Activated CD4-positive, alpha-beta T cell treated with anti-CD3 and anti-CD28 coated beads for 24 hours (primary cell): ENCODE results near the gene OGA.
"Not testable (repeated sequence)": the region's sequence is repeated elsewhere in the genome, so short reads cannot be mapped to it uniquely, and the experiment has no call there.

Experiments
- DNase-seq, 2 donors: peaks; one replicate each; pipeline ENCODE4 v3.0.0-alpha.2; 2020; ENCODE audit warnings: low read depth in 2 of 2

The OGA gene

GRCh38 chr10:101797403-101798059 is 20.7 kb downstream of the OGA start:
- no peak for DNase-seq

GRCh38 chr10:101793526-101793925 is 24.7 kb downstream of the OGA start:
- DNase-seq = no peak

GRCh38 chr10:101789686-101790085 is 28.6 kb downstream of the OGA start:
- DNase-seq = no peak

GRCh38 chr10:101789231-101789630 is 29.0 kb downstream of the OGA start:
- DNase-seq = not testable (repeated sequence)

- DNase-seq = no peak
Observed at GRCh38 chr10:101785801-101786200, 32.4 kb downstream of the OGA start.

- DNase-seq = no peak
Observed at GRCh38 chr10:101784558-101784957, 33.7 kb downstream of the OGA start.

GRCh38 chr10:101783736-101784118 is 34.5 kb downstream of the OGA start:
- no peak for DNase-seq

- peak; percentile 82 to 83 for DNase-seq
Observed at GRCh38 chr10:101782811-101783735, 35.2 kb downstream of the OGA start, which contains the start of gene NPM3. NPM3 (minus strand) TSS chr10:101783446; CDS start chr10:101783390, 56 bp downstream.

- DNase-seq = no peak
Observed at GRCh38 chr10:101781984-101782810, 36.0 kb downstream of the OGA start.

- no peak for DNase-seq
Observed at GRCh38 chr10:101781655-101781983, 36.6 kb downstream of the OGA start.

GRCh38 chr10:101780818-101781654 is 37.2 kb downstream of the OGA start:
- DNase-seq = peak; percentile 50 to 69

- no peak for DNase-seq
Observed at GRCh38 chr10:101780187-101780817, 37.9 kb downstream of the OGA start.

GRCh38 chr10:101779544-101780186 is 38.6 kb downstream of the OGA start:
- DNase-seq = peak; percentile 82 to 86

GRCh38 chr10:101778781-101779543 is 39.3 kb downstream of the OGA start:
- DNase-seq = no peak

GRCh38 chr10:101778151-101778780 is 40.0 kb downstream of the OGA start:
- DNase-seq = no peak

GRCh38 chr10:101777619-101778145 is 40.6 kb downstream of the OGA start:
- no peak for DNase-seq

- DNase-seq = no peak
Observed at GRCh38 chr10:101776161-101776817, 42.0 kb downstream of the OGA start.
